Activated naive CD8-positive, alpha-beta T cell treated with anti-CD3 and anti-CD28 coated beads for 36 hours (primary cell): Measurements from ENCODE around the gene BATF. TPM values are rescaled to one million over a fixed set of nuclear protein-coding genes. Genes with fewer than 3 reads are reported as not detected.

Source experiments
- DNase-seq: peaks from one replicate; pipeline ENCODE4 v3.0.0; 2021
- H3K27ac Mint-ChIP-seq: one replicate; pipeline ENCODE4 v1.8.0; 2022; ENCODE audit warnings: mild to moderate bottlenecking, moderate library complexity, mixed read lengths
- H3K27me3 Mint-ChIP-seq: one replicate; pipeline ENCODE4 v1.8.0; 2022; ENCODE audit warnings: mild to moderate bottlenecking, mixed read lengths
- H3K36me3 Mint-ChIP-seq: one replicate; pipeline ENCODE4 v1.8.0; 2021; ENCODE audit warnings: mild to moderate bottlenecking, mixed read lengths
- H3K4me1 Mint-ChIP-seq: one replicate; pipeline ENCODE4 v1.8.0; 2021; ENCODE audit warnings: mixed read lengths
- H3K4me3 Mint-ChIP-seq: one replicate; pipeline ENCODE4 v1.8.0; 2022; ENCODE audit warnings: mild to moderate bottlenecking, moderate library complexity, mixed read lengths
- H3K9me3 Mint-ChIP-seq: one replicate; pipeline ENCODE4 v1.8.0; 2022; ENCODE audit warnings: mixed read lengths
- total RNA-seq, 2 experiments: library from RNA; stranded (reverse); gene quantifications; one replicate each; pipeline ENCODE4 v1.2.3, GENCODE V29; 2021

Gene BATF
- total RNA-seq, 2 experiments from 2014 or later = 46.2 to 47.9 TPM

DNA sequence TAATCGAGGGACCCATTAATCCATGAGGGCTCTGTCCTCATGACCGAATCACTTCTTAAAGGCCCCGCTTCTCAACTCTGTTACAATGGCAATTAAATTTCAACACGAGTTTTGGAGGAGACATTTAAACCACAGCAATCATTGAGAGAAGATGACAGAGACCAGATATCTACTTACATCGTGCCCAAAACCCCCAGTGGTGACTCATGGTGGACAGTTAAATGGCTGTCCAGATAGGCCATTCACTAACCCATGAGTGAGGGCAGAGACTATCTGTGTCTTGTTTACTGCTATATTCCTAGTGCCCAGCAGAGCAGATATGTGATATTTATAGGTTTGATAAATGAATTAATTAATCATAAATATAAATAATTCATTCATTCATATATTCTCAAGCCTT, 36.2 kb downstream of the BATF start:
- Mint-ChIP-seq H3K27me3 (no peaks in the 10 kb centered on the region), H3K36me3 (peaks cover 3% of the 10 kb centered on the region), H3K4me1 (peaks cover 35% of the 10 kb centered on the region), H3K4me3 (no peak overlapping the region), H3K9me3 (no peaks in the 10 kb centered on the region), H3K27ac (peak overlapping the region; percentile 34)
- no peak for DNase-seq

- H3K4me1 Mint-ChIP-seq = peaks cover 35% of the 10 kb centered on the region
- DNase-seq = no peak
- H3K27ac Mint-ChIP-seq = peak overlapping the region; percentile 89
- peaks cover 3% of the 10 kb centered on the region for H3K36me3 Mint-ChIP-seq
- no peak overlapping the region for H3K4me3 Mint-ChIP-seq
- no peaks in the 10 kb centered on the region for H3K9me3 Mint-ChIP-seq
- H3K27me3 Mint-ChIP-seq = no peaks in the 10 kb centered on the region
These were observed 36.8 kb downstream of the BATF start for GRCh38 chr14:75559045-75559444.

- DNase-seq = peak; percentile 77
- peak overlapping the region; percentile 29 for H3K4me3 Mint-ChIP-seq
- peaks cover 3% of the 10 kb centered on the region for H3K36me3 Mint-ChIP-seq
- no peaks in the 10 kb centered on the region for H3K27me3 Mint-ChIP-seq
- peaks cover 1% of the 10 kb centered on the region for H3K9me3 Mint-ChIP-seq
- peaks cover 36% of the 10 kb centered on the region for H3K4me1 Mint-ChIP-seq
- peak overlapping the region; percentile 89 for H3K27ac Mint-ChIP-seq
These were observed 37.4 kb downstream of the BATF start for GRCh38 chr14:75559451-75560222.

- Mint-ChIP-seq H3K4me3 (no peak overlapping the region), H3K27me3 (no peaks in the 10 kb centered on the region), H3K4me1 (peaks cover 49% of the 10 kb centered on the region), H3K27ac (no peak overlapping the region), H3K36me3 (peaks cover 3% of the 10 kb centered on the region), H3K9me3 (peaks cover 1% of the 10 kb centered on the region)
- no peak for DNase-seq
These were observed 38.8 kb downstream of the BATF start for GRCh38 chr14:75561013-75561432.

DNA sequence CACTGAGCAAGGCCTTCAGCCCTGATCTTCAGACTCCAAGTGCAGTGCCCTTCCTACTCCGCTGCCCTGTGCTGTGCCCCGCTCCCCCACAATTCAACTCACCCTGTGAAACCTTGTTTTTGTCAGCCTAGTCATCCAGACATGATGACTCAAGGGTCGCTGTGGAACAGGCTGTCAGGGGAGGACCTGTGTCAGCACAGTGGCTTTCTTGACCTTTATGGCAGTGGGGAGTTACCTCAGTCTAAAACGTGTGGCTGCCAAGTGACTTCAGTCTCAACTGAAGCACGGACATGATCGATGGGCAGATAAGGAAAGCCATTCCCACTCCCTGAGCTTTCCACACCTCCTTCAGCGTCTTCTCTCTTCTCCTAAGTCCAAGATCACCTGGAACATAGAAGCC, 39.8 kb downstream of the BATF start:
- Mint-ChIP-seq H3K27ac (peak overlapping the region; percentile 84), H3K9me3 (peaks cover 1% of the 10 kb centered on the region), H3K4me3 (peak overlapping the region; percentile 16), H3K27me3 (no peaks in the 10 kb centered on the region), H3K4me1 (peaks cover 58% of the 10 kb centered on the region), H3K36me3 (peaks cover 5% of the 10 kb centered on the region)
- DNase-seq = peak; percentile 77

- Mint-ChIP-seq H3K27me3 (no peaks in the 10 kb centered on the region), H3K27ac (peak overlapping the region; percentile 84), H3K36me3 (peaks cover 5% of the 10 kb centered on the region), H3K9me3 (peaks cover 1% of the 10 kb centered on the region), H3K4me1 (peaks cover 58% of the 10 kb centered on the region), H3K4me3 (peak overlapping the region; percentile 16)
- DNase-seq = no peak
These were observed 40.2 kb downstream of the BATF start for GRCh38 chr14:75562489-75562888.

DNA sequence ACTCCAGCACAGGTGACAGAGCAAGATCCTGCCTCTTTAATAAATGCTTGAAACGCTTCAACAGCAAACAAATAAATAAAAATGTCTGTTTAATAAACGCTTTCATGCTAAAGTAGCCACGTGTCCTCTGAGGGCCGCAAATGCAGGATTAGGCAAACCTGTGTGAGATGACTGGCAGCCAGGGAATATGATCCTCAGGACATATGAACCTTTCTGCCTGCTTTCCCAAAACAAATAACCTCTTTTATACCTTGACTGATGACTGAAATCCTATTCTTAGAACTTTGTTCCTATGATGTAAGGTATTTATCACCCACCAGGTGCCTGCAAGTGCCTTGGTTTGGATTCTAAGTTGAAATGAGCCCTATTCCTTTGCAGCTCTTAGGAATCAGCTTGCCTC, 41.7 kb downstream of the BATF start:
- Mint-ChIP-seq H3K4me1 (peaks cover 73% of the 10 kb centered on the region), H3K27me3 (no peaks in the 10 kb centered on the region), H3K4me3 (no peak overlapping the region), H3K36me3 (peaks cover 5% of the 10 kb centered on the region), H3K27ac (no peak overlapping the region), H3K9me3 (peaks cover 1% of the 10 kb centered on the region)
- DNase-seq = no peak

DNA sequence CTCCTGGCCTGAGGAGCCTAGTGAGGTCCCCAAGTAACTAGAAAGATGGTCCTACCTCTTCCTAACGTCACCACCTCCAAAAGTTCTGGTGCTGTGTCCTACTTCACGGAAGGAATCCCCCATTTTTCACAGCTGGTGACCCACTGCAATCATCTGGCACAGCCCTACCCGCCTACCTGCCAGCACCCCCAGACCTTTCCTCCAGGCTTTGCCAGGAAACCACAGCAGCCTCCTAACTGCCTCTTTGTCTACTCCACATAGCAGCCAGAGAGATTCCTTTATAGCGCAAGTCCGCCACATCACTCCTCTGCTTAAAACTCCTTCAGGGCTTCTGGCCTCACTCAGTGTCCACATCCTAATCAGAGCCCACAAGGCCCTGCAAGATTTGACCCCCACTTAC, 42.8 kb downstream of the BATF start:
- H3K36me3 Mint-ChIP-seq = peaks cover 5% of the 10 kb centered on the region
- peaks cover 1% of the 10 kb centered on the region for H3K9me3 Mint-ChIP-seq
- peaks cover 70% of the 10 kb centered on the region for H3K4me1 Mint-ChIP-seq
- DNase-seq = no peak
- H3K4me3 Mint-ChIP-seq = no peak overlapping the region
- peak overlapping the region; percentile 88 for H3K27ac Mint-ChIP-seq
- no peaks in the 10 kb centered on the region for H3K27me3 Mint-ChIP-seq

DNA sequence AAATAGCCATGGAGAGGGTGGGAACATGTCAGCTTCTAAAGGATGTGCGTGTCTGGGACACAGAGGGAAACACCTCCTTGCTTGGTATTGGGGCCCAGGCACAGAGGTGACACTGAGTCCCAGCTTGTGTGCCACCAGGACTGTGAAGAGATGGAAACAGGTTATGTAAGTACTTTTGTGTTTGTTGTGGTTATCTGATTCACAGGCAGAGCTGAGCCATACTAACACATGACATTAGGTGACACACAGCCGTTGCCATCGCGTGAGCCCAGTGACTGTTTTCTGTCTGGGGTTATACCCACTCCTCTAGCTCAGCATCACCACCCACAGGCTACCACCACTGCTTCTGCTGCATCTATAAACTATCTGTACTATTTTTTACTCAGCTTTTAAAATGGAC, 44.1 kb downstream of the BATF start:
- H3K4me1 Mint-ChIP-seq = peaks cover 62% of the 10 kb centered on the region
- no peaks in the 10 kb centered on the region for H3K27me3 Mint-ChIP-seq
- peak; percentile 86 for DNase-seq
- H3K9me3 Mint-ChIP-seq = peaks cover 1% of the 10 kb centered on the region
- H3K27ac Mint-ChIP-seq = peak overlapping the region; percentile 88
- H3K36me3 Mint-ChIP-seq = peaks cover 5% of the 10 kb centered on the region
- peak overlapping the region; percentile 47 for H3K4me3 Mint-ChIP-seq

DNA sequence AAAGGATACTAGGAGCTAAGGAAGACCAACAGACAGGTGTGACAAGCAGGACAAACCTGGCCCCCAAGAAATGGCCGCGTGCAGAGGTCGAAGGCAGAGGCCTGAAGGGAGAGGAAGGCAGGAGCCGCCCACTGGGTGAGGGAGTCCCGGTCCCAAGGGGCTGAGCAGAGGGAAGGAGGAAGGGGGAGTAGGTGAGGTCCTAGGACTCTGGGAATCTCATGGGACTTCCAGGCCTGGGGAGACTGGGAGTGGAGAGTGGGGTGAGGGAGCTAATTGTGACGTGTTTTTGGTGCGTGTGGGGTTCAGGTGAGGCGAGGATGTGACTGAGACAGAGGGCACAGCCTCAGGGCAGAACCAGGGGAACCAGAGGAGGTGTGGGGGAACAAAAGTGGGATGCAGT, 44.5 kb downstream of the BATF start:
- Mint-ChIP-seq H3K4me3 (peak overlapping the region; percentile 47), H3K27me3 (no peaks in the 10 kb centered on the region), H3K9me3 (peaks cover 1% of the 10 kb centered on the region), H3K4me1 (peaks cover 60% of the 10 kb centered on the region), H3K36me3 (peaks cover 3% of the 10 kb centered on the region), H3K27ac (peak overlapping the region; percentile 88)
- no peak for DNase-seq

- H3K4me3 Mint-ChIP-seq = no peak overlapping the region
- H3K27me3 Mint-ChIP-seq = no peaks in the 10 kb centered on the region
- DNase-seq = no peak
- H3K36me3 Mint-ChIP-seq = peaks cover 1% of the 10 kb centered on the region
- no peak overlapping the region for H3K27ac Mint-ChIP-seq
- H3K4me1 Mint-ChIP-seq = peaks cover 52% of the 10 kb centered on the region
- peaks cover 1% of the 10 kb centered on the region for H3K9me3 Mint-ChIP-seq
These were observed 45.9 kb downstream of the BATF start for GRCh38 chr14:75568140-75568539.

DNA sequence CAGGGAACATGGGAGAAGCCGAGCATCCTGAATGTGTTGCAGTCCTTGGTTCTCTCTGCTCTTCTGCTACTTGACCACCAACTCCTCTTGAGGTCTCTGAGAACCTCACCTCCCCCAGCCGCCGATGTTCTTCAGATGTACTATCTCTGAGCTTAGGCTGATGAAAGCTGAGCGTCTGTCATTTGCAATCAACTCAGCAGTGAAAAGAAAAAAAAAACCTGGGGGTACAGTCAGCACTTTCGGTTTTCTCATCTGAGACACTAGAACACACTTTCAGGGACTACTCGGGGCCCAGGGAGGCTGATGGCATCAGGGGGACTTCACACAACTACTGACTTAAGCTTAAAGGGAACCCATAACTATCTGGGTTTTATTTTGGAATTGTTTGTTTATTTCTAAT, 46.5 kb downstream of the BATF start:
- Mint-ChIP-seq H3K4me1 (peaks cover 52% of the 10 kb centered on the region), H3K36me3 (peaks cover 1% of the 10 kb centered on the region), H3K27me3 (no peaks in the 10 kb centered on the region), H3K9me3 (peaks cover 1% of the 10 kb centered on the region), H3K4me3 (no peak overlapping the region), H3K27ac (no peak overlapping the region)
- DNase-seq = no peak

DNA sequence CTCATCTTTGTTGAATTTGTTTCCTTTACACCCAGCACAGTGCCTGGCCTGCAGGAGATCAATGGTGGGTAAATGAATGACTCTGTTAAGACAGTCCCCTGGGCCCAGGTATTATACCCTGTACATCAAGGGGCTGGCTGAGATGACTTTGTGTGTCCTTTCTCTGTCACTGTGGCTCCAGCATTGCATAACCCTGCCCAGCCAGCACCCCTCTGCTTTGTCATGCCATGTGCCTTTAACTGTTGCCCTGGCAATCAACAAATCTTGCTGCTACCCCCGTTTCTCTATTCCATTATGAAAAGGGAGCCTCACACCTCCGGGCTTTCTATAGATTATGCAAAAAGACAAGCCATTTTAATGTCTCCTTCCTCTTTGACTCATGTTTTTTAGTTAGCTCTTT, 48.5 kb downstream of the BATF start:
- Mint-ChIP-seq H3K27me3 (no peaks in the 10 kb centered on the region), H3K9me3 (no peaks in the 10 kb centered on the region), H3K4me1 (peaks cover 40% of the 10 kb centered on the region), H3K27ac (no peak overlapping the region), H3K4me3 (no peak overlapping the region), H3K36me3 (peaks cover 1% of the 10 kb centered on the region)
- no peak for DNase-seq

DNA sequence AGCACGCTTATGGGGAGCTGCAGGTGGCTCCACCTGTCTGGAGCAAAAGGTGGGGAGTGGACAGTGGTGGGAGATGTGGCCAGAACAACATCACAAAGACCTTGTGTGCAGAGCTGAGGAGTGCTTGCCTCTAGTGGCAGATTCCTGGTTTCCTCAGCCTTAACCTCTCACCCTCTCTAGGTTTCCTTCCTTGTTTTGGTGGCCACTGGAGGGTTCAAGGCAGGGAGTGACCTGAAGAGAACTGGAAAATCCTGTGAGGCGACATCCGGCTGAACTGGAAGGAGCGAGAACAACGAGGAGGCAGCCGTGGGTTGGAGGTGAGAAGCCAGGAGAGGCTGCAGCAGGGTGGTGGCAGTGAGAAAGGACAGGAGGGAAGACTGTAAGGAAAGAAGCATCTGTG, 49.8 kb downstream of the BATF start:
- Mint-ChIP-seq H3K27me3 (no peaks in the 10 kb centered on the region), H3K4me3 (no peak overlapping the region), H3K9me3 (no peaks in the 10 kb centered on the region), H3K27ac (no peak overlapping the region), H3K4me1 (peaks cover 28% of the 10 kb centered on the region), H3K36me3 (no peaks in the 10 kb centered on the region)
- DNase-seq = no peak

GRCh38 chr14:75577090-75577489, 54.8 kb downstream of the BATF start:
- Mint-ChIP-seq H3K4me3 (no peak overlapping the region), H3K36me3 (no peaks in the 10 kb centered on the region), H3K9me3 (no peaks in the 10 kb centered on the region), H3K27ac (no peak overlapping the region), H3K27me3 (no peaks in the 10 kb centered on the region), H3K4me1 (peaks cover 13% of the 10 kb centered on the region)
- DNase-seq = no peak

- peak; percentile 70 for DNase-seq
- Mint-ChIP-seq H3K27ac (peak overlapping the region; percentile 22), H3K4me3 (peak overlapping the region; percentile 76), H3K36me3 (no peaks in the 10 kb centered on the region), H3K4me1 (peaks cover 13% of the 10 kb centered on the region), H3K27me3 (no peaks in the 10 kb centered on the region), H3K9me3 (no peaks in the 10 kb centered on the region)
These were observed 55.4 kb downstream of the BATF start for GRCh38 chr14:75577729-75578101.
